ENCODE data around the gene MICU1. TPM values are rescaled to one million over a fixed set of nuclear protein-coding genes. Genes with fewer than 3 reads are reported as not detected.

MICU1 gene
- total and polyA plus RNA-seq, 2 of the 13 experiments (the other 11 are each of a cell fraction or from before 2014, with no cell fraction given), result 32.5 to 56.1 TPM

- TF ChIP-seq, protein P1, sequence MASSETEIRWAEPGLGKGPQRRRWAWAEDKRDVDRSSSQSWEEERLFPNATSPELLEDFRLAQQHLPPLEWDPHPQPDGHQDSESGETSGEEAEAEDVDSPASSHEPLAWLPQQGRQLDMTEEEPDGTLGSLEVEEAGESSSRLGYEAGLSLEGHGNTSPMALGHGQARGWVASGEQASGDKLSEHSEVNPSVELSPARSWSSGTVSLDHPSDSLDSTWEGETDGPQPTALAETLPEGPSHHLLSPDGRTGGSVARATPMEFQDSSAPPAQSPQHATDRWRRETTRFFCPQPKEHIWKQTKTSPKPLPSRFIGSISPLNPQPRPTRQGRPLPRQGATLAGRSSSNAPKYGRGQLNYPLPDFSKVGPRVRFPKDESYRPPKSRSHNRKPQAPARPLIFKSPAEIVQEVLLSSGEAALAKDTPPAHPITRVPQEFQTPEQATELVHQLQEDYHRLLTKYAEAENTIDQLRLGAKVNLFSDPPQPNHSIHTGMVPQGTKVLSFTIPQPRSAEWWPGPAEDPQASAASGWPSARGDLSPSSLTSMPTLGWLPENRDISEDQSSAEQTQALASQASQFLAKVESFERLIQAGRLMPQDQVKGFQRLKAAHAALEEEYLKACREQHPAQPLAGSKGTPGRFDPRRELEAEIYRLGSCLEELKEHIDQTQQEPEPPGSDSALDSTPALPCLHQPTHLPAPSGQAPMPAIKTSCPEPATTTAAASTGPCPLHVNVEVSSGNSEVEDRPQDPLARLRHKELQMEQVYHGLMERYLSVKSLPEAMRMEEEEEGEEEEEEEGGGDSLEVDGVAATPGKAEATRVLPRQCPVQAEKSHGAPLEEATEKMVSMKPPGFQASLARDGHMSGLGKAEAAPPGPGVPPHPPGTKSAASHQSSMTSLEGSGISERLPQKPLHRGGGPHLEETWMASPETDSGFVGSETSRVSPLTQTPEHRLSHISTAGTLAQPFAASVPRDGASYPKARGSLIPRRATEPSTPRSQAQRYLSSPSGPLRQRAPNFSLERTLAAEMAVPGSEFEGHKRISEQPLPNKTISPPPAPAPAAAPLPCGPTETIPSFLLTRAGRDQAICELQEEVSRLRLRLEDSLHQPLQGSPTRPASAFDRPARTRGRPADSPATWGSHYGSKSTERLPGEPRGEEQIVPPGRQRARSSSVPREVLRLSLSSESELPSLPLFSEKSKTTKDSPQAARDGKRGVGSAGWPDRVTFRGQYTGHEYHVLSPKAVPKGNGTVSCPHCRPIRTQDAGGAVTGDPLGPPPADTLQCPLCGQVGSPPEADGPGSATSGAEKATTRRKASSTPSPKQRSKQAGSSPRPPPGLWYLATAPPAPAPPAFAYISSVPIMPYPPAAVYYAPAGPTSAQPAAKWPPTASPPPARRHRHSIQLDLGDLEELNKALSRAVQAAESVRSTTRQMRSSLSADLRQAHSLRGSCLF (CRISPR knock-in tag; IDR thresholded peaks at IDR 0.05; ENCODE audit: borderline replicate concordance), result no peak
- TF ChIP-seq, protein P2, sequence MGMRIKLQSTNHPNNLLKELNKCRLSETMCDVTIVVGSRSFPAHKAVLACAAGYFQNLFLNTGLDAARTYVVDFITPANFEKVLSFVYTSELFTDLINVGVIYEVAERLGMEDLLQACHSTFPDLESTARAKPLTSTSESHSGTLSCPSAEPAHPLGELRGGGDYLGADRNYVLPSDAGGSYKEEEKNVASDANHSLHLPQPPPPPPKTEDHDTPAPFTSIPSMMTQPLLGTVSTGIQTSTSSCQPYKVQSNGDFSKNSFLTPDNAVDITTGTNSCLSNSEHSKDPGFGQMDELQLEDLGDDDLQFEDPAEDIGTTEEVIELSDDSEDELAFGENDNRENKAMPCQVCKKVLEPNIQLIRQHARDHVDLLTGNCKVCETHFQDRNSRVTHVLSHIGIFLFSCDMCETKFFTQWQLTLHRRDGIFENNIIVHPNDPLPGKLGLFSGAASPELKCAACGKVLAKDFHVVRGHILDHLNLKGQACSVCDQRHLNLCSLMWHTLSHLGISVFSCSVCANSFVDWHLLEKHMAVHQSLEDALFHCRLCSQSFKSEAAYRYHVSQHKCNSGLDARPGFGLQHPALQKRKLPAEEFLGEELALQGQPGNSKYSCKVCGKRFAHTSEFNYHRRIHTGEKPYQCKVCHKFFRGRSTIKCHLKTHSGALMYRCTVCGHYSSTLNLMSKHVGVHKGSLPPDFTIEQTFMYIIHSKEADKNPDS (CRISPR knock-in tag; IDR thresholded peaks at IDR 0.05), result no peak
- TF ChIP-seq FOSL1 (CRISPR knock-in tag; IDR thresholded peaks at IDR 0.05; ENCODE audit: borderline replicate concordance) (no peak), ZNF597 (CRISPR knock-in tag; IDR thresholded peaks at IDR 0.05) (no peak), ZNF512 (CRISPR knock-in tag; IDR thresholded peaks at IDR 0.05) (no peak), ZNF652 (CRISPR knock-in tag; IDR thresholded peaks at IDR 0.05; ENCODE audit: borderline replicate concordance, low read depth) (no peak), IRF1 (CRISPR knock-in tag; IDR thresholded peaks at IDR 0.05; ENCODE audit: low read depth) (no peak), ZNF850 (CRISPR knock-in tag; conservative IDR thresholded peaks at IDR 0.05) (no peak), ZNF354B (CRISPR knock-in tag; IDR thresholded peaks at IDR 0.05) (no peak)
- TF ChIP-seq, protein P3, sequence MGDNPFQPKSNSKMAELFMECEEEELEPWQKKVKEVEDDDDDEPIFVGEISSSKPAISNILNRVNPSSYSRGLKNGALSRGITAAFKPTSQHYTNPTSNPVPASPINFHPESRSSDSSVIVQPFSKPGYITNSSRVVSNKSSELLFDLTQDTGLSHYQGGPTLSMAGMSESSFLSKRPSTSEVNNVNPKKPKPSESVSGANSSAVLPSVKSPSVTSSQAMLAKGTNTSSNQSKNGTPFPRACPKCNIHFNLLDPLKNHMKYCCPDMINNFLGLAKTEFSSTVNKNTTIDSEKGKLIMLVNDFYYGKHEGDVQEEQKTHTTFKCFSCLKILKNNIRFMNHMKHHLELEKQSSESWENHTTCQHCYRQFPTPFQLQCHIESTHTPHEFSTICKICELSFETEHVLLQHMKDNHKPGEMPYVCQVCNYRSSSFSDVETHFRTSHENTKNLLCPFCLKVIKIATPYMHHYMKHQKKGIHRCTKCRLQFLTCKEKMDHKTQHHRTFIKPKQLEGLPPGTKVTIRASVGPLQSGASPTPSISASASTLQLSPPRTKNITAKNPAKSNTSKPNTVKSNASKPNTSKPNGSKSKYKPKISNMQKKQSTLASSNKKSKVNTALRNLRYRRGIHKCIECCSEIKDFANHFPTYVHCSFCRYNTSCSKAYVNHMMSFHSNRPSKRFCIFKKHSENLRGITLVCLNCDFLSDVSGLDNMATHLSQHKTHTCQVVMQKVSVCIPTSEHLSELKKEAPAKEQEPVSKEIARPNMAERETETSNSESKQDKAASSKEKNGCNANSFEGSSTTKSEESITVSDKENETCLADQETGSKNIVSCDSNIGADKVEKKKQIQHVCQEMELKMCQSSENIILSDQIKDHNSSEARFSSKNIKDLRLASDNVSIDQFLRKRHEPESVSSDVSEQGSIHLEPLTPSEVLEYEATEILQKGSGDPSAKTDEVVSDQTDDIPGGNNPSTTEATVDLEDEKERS (CRISPR knock-in tag; IDR thresholded peaks at IDR 0.05), result no peak
- TF ChIP-seq, protein P4, sequence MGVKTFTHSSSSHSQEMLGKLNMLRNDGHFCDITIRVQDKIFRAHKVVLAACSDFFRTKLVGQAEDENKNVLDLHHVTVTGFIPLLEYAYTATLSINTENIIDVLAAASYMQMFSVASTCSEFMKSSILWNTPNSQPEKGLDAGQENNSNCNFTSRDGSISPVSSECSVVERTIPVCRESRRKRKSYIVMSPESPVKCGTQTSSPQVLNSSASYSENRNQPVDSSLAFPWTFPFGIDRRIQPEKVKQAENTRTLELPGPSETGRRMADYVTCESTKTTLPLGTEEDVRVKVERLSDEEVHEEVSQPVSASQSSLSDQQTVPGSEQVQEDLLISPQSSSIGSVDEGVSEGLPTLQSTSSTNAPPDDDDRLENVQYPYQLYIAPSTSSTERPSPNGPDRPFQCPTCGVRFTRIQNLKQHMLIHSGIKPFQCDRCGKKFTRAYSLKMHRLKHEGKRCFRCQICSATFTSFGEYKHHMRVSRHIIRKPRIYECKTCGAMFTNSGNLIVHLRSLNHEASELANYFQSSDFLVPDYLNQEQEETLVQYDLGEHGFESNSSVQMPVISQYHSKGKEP (CRISPR knock-in tag; IDR thresholded peaks at IDR 0.05), result no peak
Measured at GRCh38 chr10:72638586-72639440, 12.9 kb upstream of the MICU1 start (continued).

Measured in HepG2 (cell line).